ENCODE data around the gene TET1. TPM values are rescaled to one million over a fixed set of nuclear protein-coding genes. Genes with fewer than 3 reads are reported as not detected.
"Not testable (repeated sequence)": the region's sequence is repeated elsewhere in the genome, so short reads cannot be mapped to it uniquely, and the experiment has no call there.

The TET1 gene
- polyA plus RNA-seq, 3 donors, result 0.01 to 0.08 (median 0.06) TPM

GRCh38 chr10:68625316-68625921 lies 65.3 kb downstream of the TET1 start:
- peaks cover 2 to 3% (median 3%) of the 10 kb centered on the region in 3 donors for H3K27me3 Mint-ChIP-seq (ENCODE audit: low read depth in 3 of 3)
- WGBS (ENCODE audit: insufficient coverage), result 100% methylated on average over 1 of the region's 4 CpGs
- no peaks in the 10 kb centered on the region for H3K27me3 ChIP-seq (ENCODE audit: control insufficient read depth in 2 of 2, insufficient read depth in 2 of 2, low read length in 2 of 2)
- H3K4me3 Mint-ChIP-seq, result no peak overlapping the region
- H2AFZ ChIP-seq (ENCODE audit: insufficient read depth, low read depth, low read length, poor library complexity, severe bottlenecking), result no peak overlapping the region
- intact Hi-C loops (cut with micrococcal nuclease), result no loop called here
- H3K4me3 ChIP-seq (replicated peaks in 1 of 3; ENCODE audit: low read depth in 2 of 3, low read length in 3 of 3), result no peak overlapping the region
- no peak overlapping the region for H3K27ac ChIP-seq (ENCODE audit: low read depth in 1 of 2, low read length in 2 of 2)
- no peaks in the 10 kb centered on the region for H3K4me1 ChIP-seq (ENCODE audit: control insufficient read depth in 1 of 2, insufficient read depth in 2 of 2, low read length in 2 of 2)
- H3K27ac Mint-ChIP-seq, result no peak overlapping the region
- H4K20me1 ChIP-seq (ENCODE audit: insufficient read depth, low read length), result no peaks in the 10 kb centered on the region
- H3K36me3 Mint-ChIP-seq, result no peaks in the 10 kb centered on the region
- no peaks in the 10 kb centered on the region for H3K79me2 ChIP-seq (ENCODE audit: insufficient read depth, low read length)
- DNase-seq, result no peak
- no peak overlapping the region for H3K9ac ChIP-seq (ENCODE audit: insufficient read depth, low read length, poor library complexity, severe bottlenecking)
- no peaks in the 10 kb centered on the region for H3K9me3 ChIP-seq (replicated peaks in 1 of 2; ENCODE audit: control insufficient read depth in 1 of 2, insufficient read depth in 1 of 2, low read length in 2 of 2)
- H3K36me3 ChIP-seq (replicated peaks in 1 of 2; ENCODE audit: control insufficient read depth in 1 of 2, insufficient read depth in 2 of 2, low read length in 2 of 2), result no peaks in the 10 kb centered on the region
- H3K9me3 Mint-ChIP-seq, result peaks cover 0 to 3% (median 0%) of the 10 kb centered on the region in 7 donors
- peaks cover 9% of the 10 kb centered on the region for H3K4me1 Mint-ChIP-seq
- no peak for TF ChIP-seq CTCF (IDR thresholded peaks at IDR 0.05)
- H3K4me2 ChIP-seq (replicated peaks; ENCODE audit: extremely low read depth, low read length, poor library complexity, severe bottlenecking), result no peak overlapping the region

- Histone ChIP-seq H3K9ac (ENCODE audit: insufficient read depth, low read length, poor library complexity, severe bottlenecking) (no peak overlapping the region), H2AFZ (ENCODE audit: insufficient read depth, low read depth, low read length, poor library complexity, severe bottlenecking) (no peak overlapping the region), H3K36me3 (replicated peaks in 1 of 2; ENCODE audit: control insufficient read depth in 1 of 2, insufficient read depth in 2 of 2, low read length in 2 of 2) (no peaks in the 10 kb centered on the region), H3K27ac (ENCODE audit: low read depth in 1 of 2, low read length in 2 of 2) (no peak overlapping the region), H3K27me3 (ENCODE audit: control insufficient read depth in 2 of 2, insufficient read depth in 2 of 2, low read length in 2 of 2) (no peaks in the 10 kb centered on the region), H3K79me2 (ENCODE audit: insufficient read depth, low read length) (no peaks in the 10 kb centered on the region), H3K9me3 (replicated peaks in 1 of 2; ENCODE audit: control insufficient read depth in 1 of 2, insufficient read depth in 1 of 2, low read length in 2 of 2) (no peaks in the 10 kb centered on the region), H3K4me2 (replicated peaks; ENCODE audit: extremely low read depth, low read length, poor library complexity, severe bottlenecking) (no peak overlapping the region), H4K20me1 (ENCODE audit: insufficient read depth, low read length) (no peaks in the 10 kb centered on the region), H3K4me1 (ENCODE audit: control insufficient read depth in 1 of 2, insufficient read depth in 2 of 2, low read length in 2 of 2) (no peaks in the 10 kb centered on the region), H3K4me3 (replicated peaks in 1 of 3; ENCODE audit: low read depth in 2 of 3, low read length in 3 of 3) (no peak overlapping the region)
- Mint-ChIP-seq H3K9me3 (peaks cover 0 to 3% (median 2%) of the 10 kb centered on the region in 7 donors), H3K27me3 (ENCODE audit: low read depth in 3 of 3) (peaks cover 2 to 9% (median 3%) of the 10 kb centered on the region in 3 donors), H3K36me3 (peaks cover 0 to 1% of the 10 kb centered on the region in 2 donors), H3K4me3 (no peak overlapping the region), H3K27ac (no peak overlapping the region), H3K4me1 (peaks cover 4% of the 10 kb centered on the region)
- 64% methylated on average over 4 of the region's 6 CpGs for WGBS (ENCODE audit: insufficient coverage)
- DNase-seq, result no peak
- intact Hi-C loops (cut with micrococcal nuclease), result no loop called here
- no peak for TF ChIP-seq CTCF (IDR thresholded peaks at IDR 0.05)
Observed at GRCh38 chr10:68628576-68629127, 68.5 kb downstream of the TET1 start.

GRCh38 chr10:68632271-68632560 lies 72.1 kb downstream of the TET1 start:
- H3K27ac ChIP-seq (ENCODE audit: low read depth in 1 of 2, low read length in 2 of 2); DNase-seq; intact Hi-C loops (cut with micrococcal nuclease); H3K27me3 ChIP-seq (ENCODE audit: control insufficient read depth in 2 of 2, insufficient read depth in 2 of 2, low read length in 2 of 2); H3K36me3 Mint-ChIP-seq; H3K4me3 ChIP-seq (replicated peaks in 1 of 3; ENCODE audit: low read depth in 2 of 3, low read length in 3 of 3); H3K27ac Mint-ChIP-seq; H3K4me1 Mint-ChIP-seq; H3K36me3 ChIP-seq (replicated peaks in 1 of 2; ENCODE audit: control insufficient read depth in 1 of 2, insufficient read depth in 2 of 2, low read length in 2 of 2); H3K9ac ChIP-seq (ENCODE audit: insufficient read depth, low read length, poor library complexity, severe bottlenecking); H3K9me3 ChIP-seq (replicated peaks in 1 of 2; ENCODE audit: control insufficient read depth in 1 of 2, insufficient read depth in 1 of 2, low read length in 2 of 2); H3K27me3 Mint-ChIP-seq (ENCODE audit: low read depth in 3 of 3); H3K9me3 Mint-ChIP-seq; H4K20me1 ChIP-seq (ENCODE audit: insufficient read depth, low read length); H3K4me2 ChIP-seq (replicated peaks; ENCODE audit: extremely low read depth, low read length, poor library complexity, severe bottlenecking); H2AFZ ChIP-seq (ENCODE audit: insufficient read depth, low read depth, low read length, poor library complexity, severe bottlenecking); H3K4me3 Mint-ChIP-seq; H3K4me1 ChIP-seq (ENCODE audit: control insufficient read depth in 1 of 2, insufficient read depth in 2 of 2, low read length in 2 of 2); H3K79me2 ChIP-seq (ENCODE audit: insufficient read depth, low read length): not testable (repeated sequence)
- WGBS (ENCODE audit: insufficient coverage), result 95% methylated on average over 4 of the region's 10 CpGs

All from CD14-positive monocyte (primary cell).